Endothelial cell (in vitro differentiated cells): Measurements from ENCODE around the gene MRPS11. TPM values are rescaled to one million over a fixed set of nuclear protein-coding genes. Genes with fewer than 3 reads are reported as not detected.

ENCODE experiments used
- DNase-seq: peaks from one replicate; pipeline ENCODE4 v3.0.0; 2021; ENCODE audit warnings: low spot score
- H3K27ac Mint-ChIP-seq: one replicate; pipeline ENCODE4 v1.8.0; 2021; ENCODE audit warnings: mixed read lengths, inconsistent platforms; ENCODE audit not compliant: unreplicated experiment
- H3K27me3 Mint-ChIP-seq: one replicate; pipeline ENCODE4 v1.8.0; 2021; ENCODE audit warnings: mild to moderate bottlenecking, moderate library complexity, mixed read lengths, inconsistent platforms; ENCODE audit not compliant: unreplicated experiment
- H3K36me3 Mint-ChIP-seq: one replicate; pipeline ENCODE4 v1.8.0; 2021; ENCODE audit warnings: mild to moderate bottlenecking, low read depth, mixed read lengths, inconsistent platforms; ENCODE audit not compliant: unreplicated experiment
- H3K4me1 Mint-ChIP-seq: one replicate; pipeline ENCODE4 v1.8.0; 2021; ENCODE audit warnings: mild to moderate bottlenecking, mixed read lengths, inconsistent platforms; ENCODE audit not compliant: unreplicated experiment
- H3K4me3 Mint-ChIP-seq: one replicate; pipeline ENCODE4 v1.8.0; 2021; ENCODE audit warnings: mild to moderate bottlenecking, mixed read lengths, inconsistent platforms; ENCODE audit not compliant: unreplicated experiment
- H3K9me3 Mint-ChIP-seq: one replicate; pipeline ENCODE4 v1.8.0; 2021; ENCODE audit warnings: mixed read lengths, inconsistent platforms; ENCODE audit not compliant: unreplicated experiment
- total RNA-seq: library from RNA; stranded (reverse); fragmentation: NEBNext Ultra II Directional; extraction: Animal tissue kit (Norgen Biotek cat#: 25700); gene quantifications from one replicate; pipeline ENCODE4 v1.2.1, GENCODE V29; 2021; ENCODE audit not compliant: unreplicated experiment
- TF ChIP-seq, protein P1 (sequence below): fragments of 200-600 bp; sonication (generic); IDR thresholded peaks from one replicate; pipeline ENCODE4 v1.5.0; 2021; ENCODE audit warnings: antibody characterized with exemption; ENCODE audit not compliant: unreplicated experiment

MRPS11 gene
- total RNA-seq, 1 donor from 2014 or later, result 42.9 TPM

DNA sequence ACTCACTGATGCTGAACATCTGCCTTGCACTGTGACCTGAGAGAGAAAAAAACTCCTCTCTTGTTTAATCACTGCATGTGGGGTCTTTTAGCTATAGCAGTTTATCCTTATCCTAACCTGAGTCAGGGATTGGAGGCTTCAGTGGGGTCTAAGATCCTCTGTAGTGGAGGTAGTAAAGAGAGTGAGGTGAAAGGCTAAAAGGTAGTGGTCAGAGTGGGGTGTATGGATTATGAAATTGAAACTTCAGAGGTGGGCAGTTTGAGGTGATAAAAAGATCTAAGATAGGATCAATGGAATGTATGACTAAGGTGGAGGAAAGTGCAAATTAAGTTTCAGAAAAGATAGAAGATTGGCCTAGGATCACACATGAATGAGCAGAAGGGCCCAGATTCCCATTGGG, 42.5 kb downstream of the MRPS11 start:
- Mint-ChIP-seq H3K27ac (no peak overlapping the region), H3K9me3 (no peaks in the 10 kb centered on the region), H3K4me3 (no peak overlapping the region), H3K36me3 (peaks cover 4% of the 10 kb centered on the region), H3K27me3 (no peaks in the 10 kb centered on the region), H3K4me1 (no peaks in the 10 kb centered on the region)
- no peak for DNase-seq
- TF ChIP-seq, protein P1, sequence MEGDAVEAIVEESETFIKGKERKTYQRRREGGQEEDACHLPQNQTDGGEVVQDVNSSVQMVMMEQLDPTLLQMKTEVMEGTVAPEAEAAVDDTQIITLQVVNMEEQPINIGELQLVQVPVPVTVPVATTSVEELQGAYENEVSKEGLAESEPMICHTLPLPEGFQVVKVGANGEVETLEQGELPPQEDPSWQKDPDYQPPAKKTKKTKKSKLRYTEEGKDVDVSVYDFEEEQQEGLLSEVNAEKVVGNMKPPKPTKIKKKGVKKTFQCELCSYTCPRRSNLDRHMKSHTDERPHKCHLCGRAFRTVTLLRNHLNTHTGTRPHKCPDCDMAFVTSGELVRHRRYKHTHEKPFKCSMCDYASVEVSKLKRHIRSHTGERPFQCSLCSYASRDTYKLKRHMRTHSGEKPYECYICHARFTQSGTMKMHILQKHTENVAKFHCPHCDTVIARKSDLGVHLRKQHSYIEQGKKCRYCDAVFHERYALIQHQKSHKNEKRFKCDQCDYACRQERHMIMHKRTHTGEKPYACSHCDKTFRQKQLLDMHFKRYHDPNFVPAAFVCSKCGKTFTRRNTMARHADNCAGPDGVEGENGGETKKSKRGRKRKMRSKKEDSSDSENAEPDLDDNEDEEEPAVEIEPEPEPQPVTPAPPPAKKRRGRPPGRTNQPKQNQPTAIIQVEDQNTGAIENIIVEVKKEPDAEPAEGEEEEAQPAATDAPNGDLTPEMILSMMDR, result no peak

DNA sequence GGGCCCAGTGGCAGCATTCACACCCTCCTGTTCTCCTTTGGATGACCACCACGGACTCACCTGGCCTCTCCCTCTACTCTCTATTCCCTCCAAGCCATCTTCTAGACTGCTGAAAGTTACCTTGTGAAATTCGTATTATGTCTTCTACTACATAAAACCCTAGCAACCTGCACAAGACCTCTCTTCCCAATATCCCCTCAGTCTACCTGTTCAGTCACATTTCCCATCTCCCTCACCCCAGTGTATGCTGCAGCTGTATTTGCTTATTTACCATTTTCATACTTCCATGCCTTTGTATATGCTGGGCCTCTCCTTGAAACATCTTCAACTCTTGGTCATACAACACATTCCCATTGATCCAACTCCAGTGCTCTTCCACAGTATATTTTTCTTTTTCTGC, 43.7 kb downstream of the MRPS11 start:
- Mint-ChIP-seq H3K9me3 (no peaks in the 10 kb centered on the region), H3K27ac (no peak overlapping the region), H3K27me3 (no peaks in the 10 kb centered on the region), H3K4me3 (no peak overlapping the region), H3K36me3 (peaks cover 4% of the 10 kb centered on the region), H3K4me1 (no peaks in the 10 kb centered on the region)
- TF ChIP-seq, protein P1, result no peak
- DNase-seq, result no peak

DNA sequence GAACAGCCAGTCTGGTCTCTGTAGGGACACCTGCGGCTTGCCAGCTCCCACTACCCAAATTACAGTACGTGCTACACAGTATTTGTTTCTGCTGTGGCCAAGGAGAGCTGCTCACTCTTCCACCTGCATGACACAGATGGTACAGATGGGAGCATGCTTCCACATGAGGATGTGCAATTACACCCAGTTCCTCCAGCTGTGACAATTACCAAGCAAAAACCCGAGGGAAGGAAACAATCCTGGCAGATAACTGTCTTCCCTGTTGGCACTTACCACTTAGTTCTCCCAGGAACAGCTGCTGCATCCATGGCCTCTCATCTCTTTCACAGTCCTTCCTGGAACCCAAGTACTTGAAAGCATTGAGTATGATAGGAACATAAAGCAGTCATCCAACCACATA, 44.6 kb downstream of the MRPS11 start:
- no peaks in the 10 kb centered on the region for H3K27me3 Mint-ChIP-seq
- no peaks in the 10 kb centered on the region for H3K4me1 Mint-ChIP-seq
- no peak for DNase-seq
- H3K36me3 Mint-ChIP-seq, result peaks cover 4% of the 10 kb centered on the region
- H3K4me3 Mint-ChIP-seq, result no peak overlapping the region
- no peaks in the 10 kb centered on the region for H3K9me3 Mint-ChIP-seq
- TF ChIP-seq, protein P1, result no peak
- no peak overlapping the region for H3K27ac Mint-ChIP-seq

DNA sequence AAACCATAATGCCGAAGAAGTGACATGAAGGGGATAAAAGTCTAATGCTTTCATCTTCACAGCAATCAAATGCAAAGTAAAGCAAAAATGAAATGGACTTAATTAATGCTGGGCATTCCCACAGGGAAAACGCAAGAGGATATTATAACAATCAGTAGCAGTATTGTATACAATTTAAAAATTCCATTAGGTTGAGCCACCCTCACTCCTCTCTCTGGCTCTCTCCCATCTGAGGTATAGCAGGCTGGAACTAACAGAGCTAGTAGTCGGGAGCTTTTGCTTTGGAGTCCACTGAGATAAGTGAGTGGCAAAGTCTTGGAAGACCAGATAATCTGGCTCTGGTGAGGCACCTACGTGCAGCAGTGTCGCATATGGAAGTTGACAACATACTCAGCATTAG, 45.1 kb downstream of the MRPS11 start:
- Mint-ChIP-seq H3K4me1 (no peaks in the 10 kb centered on the region), H3K4me3 (no peak overlapping the region), H3K27ac (no peak overlapping the region), H3K27me3 (no peaks in the 10 kb centered on the region), H3K9me3 (no peaks in the 10 kb centered on the region), H3K36me3 (peaks cover 4% of the 10 kb centered on the region)
- TF ChIP-seq, protein P1, result no peak
- DNase-seq, result no peak

DNA sequence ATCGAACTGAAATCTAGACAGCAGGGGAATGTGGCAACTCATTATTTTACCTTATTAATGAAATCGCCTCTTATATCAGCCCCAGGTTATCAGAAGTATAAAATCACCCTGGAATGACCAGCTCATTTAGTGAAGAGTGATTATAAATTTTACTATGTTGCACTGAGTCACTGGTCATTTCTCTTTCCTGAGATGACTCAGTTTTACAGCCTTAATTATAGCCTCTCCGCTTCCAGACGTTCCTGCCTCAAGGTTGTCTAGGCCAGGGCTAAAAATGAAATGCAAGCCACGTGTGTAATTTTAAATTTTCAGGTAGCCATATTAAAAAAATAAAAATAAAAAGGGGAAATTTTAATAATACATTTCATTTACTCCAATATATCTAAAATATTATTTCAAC, 45.7 kb downstream of the MRPS11 start:
- H3K36me3 Mint-ChIP-seq, result peaks cover 4% of the 10 kb centered on the region
- no peak for DNase-seq
- H3K4me1 Mint-ChIP-seq, result no peaks in the 10 kb centered on the region
- no peak overlapping the region for H3K4me3 Mint-ChIP-seq
- H3K27ac Mint-ChIP-seq, result no peak overlapping the region
- H3K9me3 Mint-ChIP-seq, result no peaks in the 10 kb centered on the region
- TF ChIP-seq, protein P1, result no peak
- H3K27me3 Mint-ChIP-seq, result no peaks in the 10 kb centered on the region
